ENCODE data around the gene HAL. TPM values are rescaled to one million over a fixed set of nuclear protein-coding genes. Genes with fewer than 3 reads are reported as not detected.

HAL gene
- total RNA-seq, 1 experiment from 2014 or later, result 1.8 TPM

DNA sequence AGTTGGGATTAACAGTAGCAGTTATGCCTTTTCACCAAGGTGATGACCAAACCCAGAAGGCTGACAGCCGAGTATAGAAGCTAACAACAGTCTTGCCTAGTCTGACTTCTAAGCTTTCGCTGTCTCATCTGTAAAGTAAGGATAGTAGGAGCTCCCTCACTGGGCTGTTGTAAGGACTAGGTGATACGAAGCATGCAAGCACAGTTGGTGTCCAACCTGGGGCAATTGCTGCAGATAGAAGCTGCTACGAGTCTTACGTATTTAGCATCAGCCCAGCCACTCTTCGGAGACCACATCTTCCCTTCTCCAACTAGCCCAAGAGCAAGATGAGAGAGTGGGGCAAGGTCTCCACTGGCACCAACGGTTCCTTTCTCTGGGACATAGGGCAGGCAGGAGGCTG lies 6.0 kb downstream of the HAL start (continued):
- TF ChIP-seq CTCF (IDR thresholded peaks at IDR 0.05 in 2 of 3, conservative IDR thresholded peaks at IDR 0.05 in 1 of 3; ENCODE audit: borderline replicate concordance in 1 of 3, insufficient read depth in 1 of 3, low read depth in 2 of 3, low read length in 2 of 3), result no peak
- TF ChIP-seq CBX3 (IDR thresholded peaks at IDR 0.05; ENCODE audit: low read depth), result no peak
- TF ChIP-seq POLR2AphosphoS5 (IDR thresholded peaks at IDR 0.05; ENCODE audit: low read depth, low read length), result no peak
- no peak for TF ChIP-seq ZNF274 (IDR thresholded peaks at IDR 0.05; ENCODE audit: low read depth, low read length)
- no peak for TF ChIP-seq MAX (IDR thresholded peaks at IDR 0.05)
- TF ChIP-seq, protein P1, sequence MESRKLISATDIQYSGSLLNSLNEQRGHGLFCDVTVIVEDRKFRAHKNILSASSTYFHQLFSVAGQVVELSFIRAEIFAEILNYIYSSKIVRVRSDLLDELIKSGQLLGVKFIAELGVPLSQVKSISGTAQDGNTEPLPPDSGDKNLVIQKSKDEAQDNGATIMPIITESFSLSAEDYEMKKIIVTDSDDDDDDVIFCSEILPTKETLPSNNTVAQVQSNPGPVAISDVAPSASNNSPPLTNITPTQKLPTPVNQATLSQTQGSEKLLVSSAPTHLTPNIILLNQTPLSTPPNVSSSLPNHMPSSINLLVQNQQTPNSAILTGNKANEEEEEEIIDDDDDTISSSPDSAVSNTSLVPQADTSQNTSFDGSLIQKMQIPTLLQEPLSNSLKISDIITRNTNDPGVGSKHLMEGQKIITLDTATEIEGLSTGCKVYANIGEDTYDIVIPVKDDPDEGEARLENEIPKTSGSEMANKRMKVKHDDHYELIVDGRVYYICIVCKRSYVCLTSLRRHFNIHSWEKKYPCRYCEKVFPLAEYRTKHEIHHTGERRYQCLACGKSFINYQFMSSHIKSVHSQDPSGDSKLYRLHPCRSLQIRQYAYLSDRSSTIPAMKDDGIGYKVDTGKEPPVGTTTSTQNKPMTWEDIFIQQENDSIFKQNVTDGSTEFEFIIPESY (IDR thresholded peaks at IDR 0.05; ENCODE audit: extremely low read depth, insufficient replicate concordance, low read length), result no peak
- no peak for TF ChIP-seq POLR2A (IDR thresholded peaks at IDR 0.05; ENCODE audit: borderline replicate concordance, extremely low read depth, insufficient read depth, insufficient read length)
- no peak for TF ChIP-seq ZFX (IDR thresholded peaks at IDR 0.05)

DNA sequence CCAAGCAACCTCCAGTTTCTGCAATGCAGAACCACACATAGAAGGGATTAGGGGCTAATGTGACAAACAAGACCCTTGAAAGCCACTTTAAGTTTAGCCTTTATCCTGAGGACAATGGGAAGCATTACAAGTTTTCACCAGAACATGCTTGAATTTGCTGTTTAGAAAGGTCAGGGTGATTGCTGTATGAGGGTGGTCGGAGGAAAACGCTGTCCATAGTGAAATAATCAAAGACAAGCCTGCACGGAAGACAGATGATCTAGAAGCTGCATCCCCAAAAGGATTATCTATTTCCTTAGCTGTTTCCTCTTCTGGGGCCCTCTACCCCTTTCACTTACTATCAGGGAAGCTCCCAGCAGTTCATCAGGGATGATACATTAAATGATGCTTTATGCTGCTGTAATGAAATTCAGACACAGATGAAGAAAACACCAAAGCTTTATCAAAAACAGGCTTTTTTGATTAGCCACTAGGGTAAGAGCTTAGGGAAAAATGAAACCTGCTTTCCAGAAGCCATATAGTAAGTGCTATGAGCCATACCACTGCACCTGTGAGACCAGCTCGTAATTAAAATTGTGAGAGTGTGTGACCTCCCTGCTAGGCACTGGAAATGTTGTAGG lies 6.5 kb downstream of the HAL start:
- Histone ChIP-seq H3K9me2 (ENCODE audit: insufficient read depth) (no peaks in the 10 kb centered on the region), H3K9me3 (ENCODE audit: control insufficient read depth in 1 of 2, insufficient read depth in 1 of 2, low read depth in 1 of 2, low read length in 2 of 2) (no peaks in the 10 kb centered on the region), H3K4me2 (ENCODE audit: low read length) (no peak overlapping the region), H3K27me3 (ENCODE audit: insufficient read depth, low read length) (no peaks in the 10 kb centered on the region), H3K27ac (ENCODE audit: low read depth, low read length) (no peak overlapping the region), H3K9ac (ENCODE audit: low read length) (no peak overlapping the region), H3K79me2 (ENCODE audit: insufficient read depth, low read length) (no peaks in the 10 kb centered on the region), H3K4me3 (replicated peaks in 1 of 2; ENCODE audit: low read depth in 1 of 2, low read length in 2 of 2) (no peak overlapping the region), H3K4me1 (ENCODE audit: control insufficient read depth in 1 of 2, insufficient read depth in 2 of 2, low read length in 2 of 2) (no peaks in the 10 kb centered on the region), H3K36me3 (ENCODE audit: control insufficient read depth in 1 of 2, insufficient read depth in 2 of 2, low read length in 2 of 2) (no peaks in the 10 kb centered on the region; a peak in 1 of 4 replicates), H2AFZ (ENCODE audit: low read depth, low read length, poor library complexity, severe bottlenecking) (no peak overlapping the region), H4K20me1 (ENCODE audit: insufficient read depth) (no peaks in the 10 kb centered on the region)
- ChIA-PET CTCF (interaction anchor here (1.7 kb wide), 1 partner anchor 9 kb away, joined by 6 read pairs; no protein-coding TSS in a partner anchor), POLR2A (no interaction called here), RAD21 (ENCODE audit: low non-redundant PET in 1 of 2, low total read pairs in 2 of 2, uncharacterized antibody in 2 of 2, unreplicated experiment in 2 of 2) (no interaction called here)
- no peak for DNase-seq (ENCODE audit: low read depth, low spot score)
- intact Hi-C loops (cut with micrococcal nuclease), result no loop called here
- ATAC-seq, result no peak
- no TSS peak for BruUV-seq (replicated peaks)
- TF ChIP-seq CTCF (IDR thresholded peaks at IDR 0.05 in 2 of 3, conservative IDR thresholded peaks at IDR 0.05 in 1 of 3; ENCODE audit: borderline replicate concordance in 1 of 3, insufficient read depth in 1 of 3, low read depth in 2 of 3, low read length in 2 of 3), result no peak
- TF ChIP-seq, protein P1 (IDR thresholded peaks at IDR 0.05; ENCODE audit: extremely low read depth, insufficient replicate concordance, low read length), result no peak
- TF ChIP-seq TCF7L2 (IDR thresholded peaks at IDR 0.05; ENCODE audit: borderline replicate concordance, extremely low read depth, insufficient read depth, insufficient read length), result no peak
- no peak for TF ChIP-seq CEBPB (IDR thresholded peaks at IDR 0.05; ENCODE audit: low read depth)
- TF ChIP-seq JUND (IDR thresholded peaks at IDR 0.05), result no peak
- no peak for TF ChIP-seq YY1 (IDR thresholded peaks at IDR 0.05; ENCODE audit: extremely low read depth, insufficient replicate concordance, low read depth, low read length)
- TF ChIP-seq, protein P2, sequence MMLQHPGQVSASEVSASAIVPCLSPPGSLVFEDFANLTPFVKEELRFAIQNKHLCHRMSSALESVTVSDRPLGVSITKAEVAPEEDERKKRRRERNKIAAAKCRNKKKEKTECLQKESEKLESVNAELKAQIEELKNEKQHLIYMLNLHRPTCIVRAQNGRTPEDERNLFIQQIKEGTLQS (IDR thresholded peaks at IDR 0.05), result no peak
- TF ChIP-seq EGR1 (IDR thresholded peaks at IDR 0.05; ENCODE audit: low read depth), result no peak
- TF ChIP-seq SIN3A (IDR thresholded peaks at IDR 0.05; ENCODE audit: low read depth), result no peak
- TF ChIP-seq POLR2AphosphoS5 (IDR thresholded peaks at IDR 0.05; ENCODE audit: low read depth, low read length), result no peak
